COLO829 (cell line): ENCODE data around the gene CTNND2.

Source experiments
- DNase-seq: peaks from one replicate; pipeline ENCODE4 v3.0.0; 2012; ENCODE audit warnings: low spot score

CTNND2 gene, protein sequence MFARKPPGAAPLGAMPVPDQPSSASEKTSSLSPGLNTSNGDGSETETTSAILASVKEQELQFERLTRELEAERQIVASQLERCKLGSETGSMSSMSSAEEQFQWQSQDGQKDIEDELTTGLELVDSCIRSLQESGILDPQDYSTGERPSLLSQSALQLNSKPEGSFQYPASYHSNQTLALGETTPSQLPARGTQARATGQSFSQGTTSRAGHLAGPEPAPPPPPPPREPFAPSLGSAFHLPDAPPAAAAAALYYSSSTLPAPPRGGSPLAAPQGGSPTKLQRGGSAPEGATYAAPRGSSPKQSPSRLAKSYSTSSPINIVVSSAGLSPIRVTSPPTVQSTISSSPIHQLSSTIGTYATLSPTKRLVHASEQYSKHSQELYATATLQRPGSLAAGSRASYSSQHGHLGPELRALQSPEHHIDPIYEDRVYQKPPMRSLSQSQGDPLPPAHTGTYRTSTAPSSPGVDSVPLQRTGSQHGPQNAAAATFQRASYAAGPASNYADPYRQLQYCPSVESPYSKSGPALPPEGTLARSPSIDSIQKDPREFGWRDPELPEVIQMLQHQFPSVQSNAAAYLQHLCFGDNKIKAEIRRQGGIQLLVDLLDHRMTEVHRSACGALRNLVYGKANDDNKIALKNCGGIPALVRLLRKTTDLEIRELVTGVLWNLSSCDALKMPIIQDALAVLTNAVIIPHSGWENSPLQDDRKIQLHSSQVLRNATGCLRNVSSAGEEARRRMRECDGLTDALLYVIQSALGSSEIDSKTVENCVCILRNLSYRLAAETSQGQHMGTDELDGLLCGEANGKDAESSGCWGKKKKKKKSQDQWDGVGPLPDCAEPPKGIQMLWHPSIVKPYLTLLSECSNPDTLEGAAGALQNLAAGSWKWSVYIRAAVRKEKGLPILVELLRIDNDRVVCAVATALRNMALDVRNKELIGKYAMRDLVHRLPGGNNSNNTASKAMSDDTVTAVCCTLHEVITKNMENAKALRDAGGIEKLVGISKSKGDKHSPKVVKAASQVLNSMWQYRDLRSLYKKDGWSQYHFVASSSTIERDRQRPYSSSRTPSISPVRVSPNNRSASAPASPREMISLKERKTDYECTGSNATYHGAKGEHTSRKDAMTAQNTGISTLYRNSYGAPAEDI (N-terminal part only)

DNA sequence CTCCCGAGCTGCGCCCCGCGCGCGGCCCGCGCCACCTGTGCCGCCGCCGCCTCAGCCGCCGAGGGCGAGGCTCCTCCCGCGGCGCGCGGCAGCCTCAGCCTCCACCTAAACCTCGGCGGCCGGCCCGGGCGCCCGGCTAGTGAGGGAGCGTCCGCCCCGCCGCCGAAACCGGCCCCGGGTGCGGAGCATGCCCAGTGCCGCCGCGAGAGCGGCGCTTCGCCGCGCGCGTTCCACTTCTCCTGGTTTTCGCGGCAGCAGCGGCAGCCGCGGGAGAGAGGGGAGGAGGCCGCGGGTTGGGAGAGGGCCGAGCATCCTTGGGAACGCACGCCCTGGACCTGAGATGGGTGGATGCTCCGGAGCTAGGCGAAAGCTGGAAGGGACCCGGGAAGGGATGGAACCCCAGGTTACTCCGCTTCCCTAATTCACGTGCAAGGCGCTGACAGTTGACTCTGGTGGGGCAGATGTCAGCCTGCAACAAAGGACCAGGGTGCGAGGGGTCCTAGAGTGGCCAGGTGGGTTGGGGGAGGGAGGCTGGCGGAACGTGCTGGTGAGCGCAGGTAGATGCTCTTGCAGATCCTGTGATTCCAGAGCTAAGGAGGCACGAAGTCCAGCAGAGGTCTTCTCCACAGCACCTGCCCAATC, at the start of gene CTNND2:
TSS of gene CTNND2 (minus strand) at position 182 of the 642 bp plus-strand sequence. CDS start 593 bp downstream, outside the sequence.
- DNase-seq: no peak

DNA sequence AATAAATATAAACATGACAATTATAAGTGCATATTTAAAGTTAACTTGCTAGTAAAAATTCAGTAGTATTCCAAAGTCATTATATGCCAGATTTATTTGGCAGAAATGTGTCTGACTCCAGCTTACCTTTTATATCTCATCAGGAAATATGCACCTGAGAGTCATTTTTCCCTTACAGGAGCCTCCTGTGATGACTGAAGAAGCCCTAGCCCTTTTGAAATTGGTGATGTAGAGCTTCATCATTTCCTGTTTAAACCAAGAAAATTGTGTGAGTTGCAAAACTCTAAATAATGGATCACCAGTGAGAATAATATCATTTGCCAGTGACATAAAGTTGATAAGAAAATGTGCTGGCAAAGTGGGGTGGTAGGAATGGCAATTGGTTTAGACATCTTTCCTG, 42.1 kb upstream of the CTNND2 start:
- no peak for DNase-seq

DNA sequence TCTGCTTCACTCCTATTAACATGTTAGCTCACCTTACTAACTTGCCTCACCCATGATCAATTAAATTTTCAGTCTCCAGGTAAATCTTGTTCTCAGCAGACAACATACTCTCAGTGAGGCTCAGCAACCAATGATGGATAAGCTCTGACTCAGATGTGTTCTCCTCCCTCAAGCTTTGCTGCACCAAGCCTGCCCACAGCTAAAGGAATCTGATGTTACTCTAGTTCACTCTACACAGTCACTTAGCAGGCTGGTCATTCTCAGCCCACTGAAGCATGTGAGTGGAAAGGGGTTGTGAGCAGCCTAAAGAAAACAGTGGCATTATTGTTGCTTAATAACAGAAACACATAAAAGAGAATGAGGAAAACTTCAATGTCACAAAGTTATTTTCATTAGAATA, 37.3 kb upstream of the CTNND2 start:
- DNase-seq: no peak

DNA sequence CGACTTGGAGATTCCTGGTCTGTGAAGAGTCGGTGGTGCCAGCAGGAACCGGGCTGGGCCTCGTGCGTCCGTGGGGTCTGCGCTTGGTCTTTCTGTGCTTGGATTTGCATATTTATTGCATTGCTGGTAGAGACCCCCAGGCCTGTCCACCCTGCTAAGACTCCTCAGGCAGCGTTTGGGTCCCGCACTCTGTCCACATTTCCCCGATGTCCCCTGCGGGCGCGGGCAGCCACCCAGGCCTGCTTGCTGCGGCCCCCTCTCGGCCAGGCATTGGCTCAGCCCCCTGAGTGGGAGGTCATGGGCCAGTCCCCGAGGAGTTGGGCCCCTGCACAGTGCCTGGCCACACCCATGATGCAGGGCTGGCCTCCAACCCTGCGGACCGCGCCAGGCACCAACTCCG, 27.4 kb upstream of the CTNND2 start:
- no peak for DNase-seq

DNA sequence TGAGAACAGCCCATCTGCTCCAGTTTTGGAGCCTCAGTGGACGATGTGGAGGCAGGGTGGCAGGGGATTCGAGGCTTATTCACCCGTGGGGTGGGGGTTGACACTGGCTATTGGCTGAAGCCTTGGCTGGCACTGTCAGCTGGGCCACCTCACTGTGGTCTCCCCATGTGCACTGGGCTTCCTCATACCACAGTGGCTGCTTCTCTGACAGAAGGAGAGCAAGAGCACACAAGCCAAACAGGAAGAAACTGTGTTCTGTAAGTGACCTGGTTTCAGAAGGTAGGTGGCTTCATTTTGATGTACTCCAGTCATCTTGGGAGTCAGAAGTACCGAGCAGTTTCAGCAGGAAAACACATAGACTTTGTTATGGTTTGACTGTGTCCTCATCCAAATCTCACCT, 24.7 kb upstream of the CTNND2 start:
- DNase-seq: no peak

DNA sequence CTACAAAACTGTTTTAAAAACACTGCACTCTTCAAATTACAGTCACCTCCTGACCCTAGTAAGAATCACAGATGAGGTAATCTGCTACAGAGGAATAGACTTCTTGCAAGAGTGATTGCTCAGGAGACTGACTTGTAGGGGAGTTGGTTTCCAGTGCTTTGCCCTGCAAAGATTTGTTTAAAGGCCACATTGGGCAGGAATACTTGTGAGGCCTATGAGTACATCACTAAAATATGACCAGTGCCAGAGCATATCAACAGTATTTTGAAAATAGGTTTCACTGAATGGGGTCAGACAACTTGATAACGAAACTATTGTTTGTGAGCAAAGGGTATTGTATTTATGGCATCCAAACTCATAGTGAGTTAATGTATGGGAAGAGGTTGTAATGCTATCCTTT, 21.5 kb upstream of the CTNND2 start:
- no peak for DNase-seq

DNA sequence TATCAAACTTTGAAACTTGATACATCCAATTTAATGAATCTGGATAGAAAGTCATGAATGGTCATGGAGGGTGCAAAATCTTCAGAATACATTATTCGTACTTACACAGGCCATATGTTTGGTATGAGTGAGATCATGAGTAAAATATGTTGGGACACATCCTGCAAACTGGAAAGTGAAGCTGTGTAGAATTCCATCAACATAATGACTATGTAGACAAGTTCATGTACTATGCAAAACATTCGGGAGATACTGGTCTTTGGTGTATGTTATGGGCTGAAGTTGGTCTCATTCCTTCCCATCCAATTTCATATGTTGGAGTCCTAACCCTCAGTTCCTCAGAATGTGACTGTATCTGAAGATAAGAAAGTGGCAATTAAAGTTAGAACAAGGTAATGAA, 18.1 kb upstream of the CTNND2 start:
- DNase-seq: no peak

DNA sequence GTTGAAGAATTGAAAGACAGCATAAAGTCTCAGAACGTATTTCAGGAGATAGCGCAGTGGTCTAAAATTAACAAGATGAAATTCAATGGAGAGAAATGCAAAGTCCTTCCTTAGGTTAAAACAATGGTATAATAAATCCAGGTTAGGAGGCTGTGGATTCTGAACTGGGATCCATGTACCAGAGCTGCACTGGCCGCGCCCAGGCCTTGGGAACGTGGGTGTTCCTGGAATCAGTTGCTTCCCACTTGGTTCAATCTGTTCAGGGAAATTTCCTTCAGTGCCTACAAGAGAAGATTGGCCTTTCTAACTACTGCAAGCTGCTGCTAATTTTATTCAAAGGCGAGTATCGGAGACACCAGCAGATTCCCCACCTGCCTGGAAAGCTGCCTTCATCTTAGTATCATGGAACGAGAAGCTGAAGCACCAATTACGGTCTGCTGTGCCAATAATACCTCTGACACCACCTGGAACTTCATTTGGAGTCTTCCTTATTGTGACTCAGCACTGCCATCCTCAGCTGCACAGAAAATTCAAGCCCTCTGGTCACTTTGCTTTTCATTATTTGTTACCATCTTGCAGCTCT, 14.3 kb upstream of the CTNND2 start:
- DNase-seq: no peak

DNA sequence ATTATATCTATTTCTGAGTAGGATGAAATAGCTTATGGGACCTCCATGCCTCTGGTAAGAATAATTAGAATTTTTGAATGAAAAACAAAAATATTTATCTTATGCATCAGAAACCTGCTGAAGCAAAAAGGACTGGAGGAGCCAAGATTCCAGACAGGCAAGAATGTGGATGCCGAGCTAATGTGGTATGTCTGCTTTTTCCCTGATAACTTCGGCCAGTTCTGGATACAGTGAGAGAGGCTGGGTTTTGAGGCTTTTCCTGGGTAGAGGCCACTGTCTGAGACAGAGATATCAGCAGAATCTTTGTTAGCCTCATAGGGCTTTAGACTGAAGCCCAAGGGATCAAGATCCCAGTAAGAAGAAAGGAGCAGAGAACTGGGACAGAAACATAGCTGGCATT, 5.2 kb upstream of the CTNND2 start:
- DNase-seq: no peak

DNA sequence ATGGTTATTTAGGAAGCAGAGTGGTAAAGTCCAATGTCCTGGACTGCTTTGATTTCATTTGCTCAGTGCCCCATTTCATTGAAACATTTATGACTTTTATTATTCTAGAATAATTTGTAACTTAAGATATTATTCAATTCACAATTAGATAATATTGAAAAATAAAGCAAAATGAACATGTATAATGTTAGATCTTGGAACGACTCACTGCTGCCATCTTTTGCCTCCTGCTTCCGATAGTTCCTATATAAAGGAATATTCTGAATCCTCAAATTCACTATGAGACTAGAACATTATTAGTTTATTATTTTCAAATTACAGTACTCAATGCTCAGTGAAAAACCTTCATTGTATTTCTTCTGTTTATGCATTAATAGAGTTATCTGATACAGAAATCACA, 2.3 kb upstream of the CTNND2 start:
- DNase-seq: no peak

DNA sequence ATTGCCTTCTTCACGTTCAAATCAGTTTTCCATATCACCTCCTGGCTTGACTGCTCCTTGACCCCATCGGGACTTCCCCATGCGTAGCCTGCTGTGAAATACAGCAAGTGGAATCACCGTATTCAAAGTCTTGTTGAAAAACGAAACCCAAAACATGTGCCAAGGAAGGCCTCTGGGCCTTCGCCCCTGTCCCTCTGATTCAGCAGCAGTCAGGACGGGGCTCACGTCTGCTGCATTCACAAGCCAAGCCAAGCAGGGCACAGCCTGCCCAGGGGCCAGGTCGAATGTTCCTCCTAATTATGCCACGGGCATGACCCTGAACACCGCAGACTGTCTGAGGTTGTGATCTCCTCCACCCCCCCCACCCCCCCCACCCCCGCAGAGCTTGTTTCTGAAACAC, 960 bp upstream of the CTNND2 start:
- no peak for DNase-seq

DNA sequence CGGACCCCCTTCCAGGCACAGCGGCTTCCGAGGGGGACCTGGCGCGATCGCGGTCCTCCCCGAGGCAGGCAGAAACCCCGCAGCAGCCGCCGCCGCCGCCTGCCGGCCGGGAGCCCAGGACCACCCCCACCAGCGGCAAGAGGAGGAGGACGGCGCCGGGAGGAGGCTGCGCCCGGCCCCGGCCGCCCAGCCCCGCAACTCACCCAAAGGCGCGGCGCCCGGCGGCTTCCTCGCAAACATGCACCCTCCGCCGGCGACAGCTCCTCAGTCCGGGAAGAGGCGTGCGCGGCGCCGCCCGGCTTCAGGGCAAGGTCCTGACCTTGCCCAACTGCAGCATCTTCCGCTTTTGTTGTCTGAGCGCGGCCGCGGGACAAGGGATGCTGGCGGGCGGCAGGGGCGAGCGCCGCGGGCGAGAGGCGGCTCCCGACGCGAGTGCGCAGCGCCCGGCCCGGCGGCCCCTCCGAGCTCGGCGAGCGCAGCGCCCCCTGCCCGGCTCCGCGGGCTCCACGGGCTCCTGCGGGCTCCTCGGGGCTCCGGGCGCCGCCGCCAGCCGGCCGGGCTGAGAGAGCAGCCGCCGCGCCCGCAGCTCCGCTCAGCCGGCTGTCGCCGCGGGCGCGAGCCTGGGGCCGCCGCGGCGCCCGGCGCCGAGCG, 507 bp downstream of the CTNND2 start:
- no peak for DNase-seq

DNA sequence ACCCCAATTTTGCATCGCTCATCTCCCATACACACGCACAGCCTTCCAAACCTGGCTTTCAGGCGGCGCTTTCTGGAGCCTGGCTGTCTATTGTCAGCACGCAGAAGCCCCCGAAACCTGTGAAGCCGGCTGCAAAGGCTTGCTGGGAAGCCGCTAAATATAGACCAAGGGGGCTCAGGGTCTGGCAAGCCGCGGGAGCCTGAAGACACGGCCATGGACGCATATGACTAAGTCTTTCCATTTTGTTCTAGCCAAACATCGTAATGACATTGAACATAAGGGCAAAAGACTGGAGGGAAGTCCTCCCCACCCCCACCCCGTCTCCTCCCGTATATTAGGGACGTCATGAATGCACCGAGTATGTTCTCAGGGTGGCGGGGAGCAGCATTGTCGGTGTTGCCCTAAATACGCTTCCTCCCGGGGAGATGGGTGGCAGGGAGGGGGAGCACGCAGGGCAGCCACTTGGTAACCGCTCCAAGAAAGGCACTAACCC, 1.1 kb downstream of the CTNND2 start:
- DNase-seq: no peak

DNA sequence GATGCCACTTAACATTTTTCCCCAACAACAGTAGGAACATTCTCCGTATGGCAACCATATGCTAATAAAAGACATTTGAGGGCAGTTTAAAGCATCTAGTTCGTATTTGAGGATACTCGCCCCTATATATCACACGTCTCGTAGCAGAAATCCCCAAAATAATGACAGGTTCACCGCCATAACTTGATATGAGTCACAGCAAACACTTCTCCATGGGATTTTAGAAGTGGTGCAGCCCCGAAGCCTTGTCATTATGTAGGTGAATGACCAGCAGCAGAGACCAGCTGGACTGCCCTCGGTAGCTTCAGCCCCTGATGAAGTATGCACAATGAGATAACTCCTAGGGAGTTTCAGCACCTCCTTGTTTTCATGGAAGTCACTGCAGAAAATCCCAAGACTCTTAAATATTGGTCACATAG, 2.0 kb downstream of the CTNND2 start:
- DNase-seq: no peak

DNA sequence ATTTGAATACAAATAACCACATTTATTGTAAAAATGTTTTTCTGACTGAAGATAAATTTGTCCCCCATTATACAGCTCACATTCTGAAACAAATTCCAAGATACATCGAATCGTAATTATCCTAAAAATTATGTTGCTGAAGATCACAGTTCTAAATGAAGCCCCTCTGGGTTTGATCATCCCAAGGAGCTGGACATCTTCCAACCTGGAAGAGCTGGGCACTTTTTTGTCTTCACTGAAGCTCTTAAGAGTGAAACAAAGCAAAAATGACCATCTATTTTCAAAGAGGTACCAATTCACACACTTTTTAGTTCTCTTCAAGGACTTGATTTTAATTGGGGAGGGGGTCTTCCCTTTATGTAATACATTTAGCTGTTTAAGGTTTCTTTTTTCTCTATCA, 5.5 kb downstream of the CTNND2 start:
- DNase-seq: no peak

DNA sequence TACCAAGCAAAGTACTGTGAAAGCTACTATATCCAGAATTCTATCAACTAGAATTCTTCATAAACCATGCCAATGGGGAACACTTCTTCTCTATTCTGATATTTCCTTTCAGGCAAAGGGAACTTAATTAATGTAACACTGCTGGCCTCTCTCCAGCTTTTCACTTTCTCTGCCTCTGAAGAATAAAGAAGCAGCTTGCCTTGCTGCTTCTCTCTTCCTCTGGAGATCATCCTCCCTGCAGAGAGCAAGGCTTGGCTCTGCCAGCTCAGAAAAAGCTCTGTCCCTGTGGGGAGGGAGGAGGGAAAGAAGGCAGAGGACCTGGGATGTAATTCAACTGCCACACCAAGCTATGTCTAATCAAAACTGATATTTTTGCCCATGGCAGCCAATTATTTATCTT, 6.5 kb downstream of the CTNND2 start:
- DNase-seq: no peak

DNA sequence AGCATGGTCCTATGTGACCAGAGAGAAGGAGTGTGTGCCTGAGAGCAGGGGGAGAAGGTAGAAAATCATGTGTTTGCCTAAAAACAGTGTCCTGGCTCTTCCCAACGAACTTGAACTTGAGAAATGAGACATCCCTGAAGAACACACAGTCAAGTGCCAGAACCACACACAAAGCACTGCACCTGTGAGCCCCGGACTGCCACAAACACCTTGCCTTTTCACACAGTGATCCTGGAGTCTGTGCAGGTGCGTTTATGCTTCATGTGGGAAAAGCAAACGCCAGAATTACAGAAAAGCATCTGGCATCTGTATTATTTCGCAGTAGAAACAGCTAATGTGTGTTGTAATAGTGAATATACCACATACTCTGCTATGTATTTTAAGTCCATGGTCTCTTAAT, 9.3 kb downstream of the CTNND2 start:
- DNase-seq: no peak

DNA sequence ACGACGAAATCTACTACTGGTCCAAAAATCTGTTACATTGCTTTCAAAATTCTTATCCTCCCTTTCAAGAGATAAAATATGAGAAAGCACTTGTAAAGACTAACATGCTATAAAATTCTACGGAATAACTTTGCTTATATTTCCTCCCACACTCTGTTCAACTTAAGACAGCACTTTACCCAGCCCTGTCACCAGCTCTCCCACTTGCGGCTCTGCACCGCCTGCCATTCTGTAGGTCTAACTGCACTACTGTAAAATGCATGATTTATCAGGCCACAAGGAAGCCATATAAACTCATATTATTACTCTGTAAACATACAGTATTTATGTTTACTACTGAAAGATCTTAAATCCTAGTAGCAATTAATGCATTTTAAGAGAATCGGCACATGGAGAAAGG, 11.4 kb downstream of the CTNND2 start:
- DNase-seq: no peak

DNA sequence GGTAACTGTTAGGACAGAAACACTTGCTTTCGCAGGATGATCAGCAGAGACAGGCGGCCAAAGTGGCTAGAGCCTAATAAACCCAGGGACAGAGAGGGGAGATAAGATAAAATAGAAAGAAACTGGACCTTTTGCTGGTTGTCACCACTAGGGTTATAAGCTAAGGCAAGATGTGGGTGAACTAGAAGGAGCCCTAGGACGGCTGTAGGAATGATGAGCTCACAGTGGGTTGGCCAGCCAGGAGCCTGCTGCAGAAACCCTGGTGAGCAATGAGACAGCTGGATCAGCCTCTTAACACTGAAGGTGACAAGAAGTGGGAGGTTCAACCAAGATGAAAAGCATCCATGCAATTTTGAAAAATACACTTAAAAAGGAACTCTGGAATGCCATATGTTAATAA, 13.5 kb downstream of the CTNND2 start:
- DNase-seq: no peak

DNA sequence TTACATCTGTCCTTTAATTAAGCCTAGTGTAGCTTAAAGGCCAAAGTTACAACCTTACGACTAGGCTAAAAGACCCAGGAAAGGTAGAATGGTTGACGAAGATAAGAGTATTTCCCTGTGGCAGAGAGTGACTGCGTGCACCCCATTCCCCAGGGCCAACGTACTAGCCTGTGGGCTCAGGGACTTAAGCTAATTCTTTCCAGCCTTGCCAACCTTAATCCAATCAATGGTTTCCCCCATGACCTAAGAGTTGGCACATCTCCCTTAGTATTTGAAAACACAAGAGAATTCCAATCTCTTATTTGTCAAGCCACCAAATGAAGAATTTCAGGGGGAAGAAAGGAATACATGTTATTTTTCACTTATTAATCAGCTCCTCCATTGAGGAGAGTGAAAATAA, 16.0 kb downstream of the CTNND2 start:
- no peak for DNase-seq

DNA sequence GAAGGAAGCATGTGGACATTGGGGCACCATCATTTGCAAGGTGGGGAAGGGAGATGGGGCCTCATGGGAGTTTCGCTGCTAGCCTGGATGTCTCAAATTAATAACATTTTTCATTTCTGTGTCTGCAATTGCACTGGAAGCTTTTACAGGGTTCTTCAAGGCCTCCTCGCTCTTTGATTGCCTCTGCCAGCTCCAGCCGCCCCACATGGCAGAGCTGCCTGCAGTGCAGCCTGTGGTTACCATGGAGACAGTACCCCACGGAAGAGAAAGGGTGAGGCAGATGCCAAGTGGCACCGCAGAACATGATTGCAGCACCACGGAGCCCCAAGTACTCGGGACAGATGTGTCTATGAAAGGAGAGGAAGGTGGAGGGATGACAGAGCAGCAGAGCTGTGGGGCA, 25.4 kb downstream of the CTNND2 start:
- DNase-seq: no peak
